Breast epithelium (tissue), 4 donors: ENCODE data around the gene MGAT3. TPM values are rescaled to one million over a fixed set of nuclear protein-coding genes. Genes with fewer than 3 reads are reported as not detected.
"Not testable (repeated sequence)": the region's sequence is repeated elsewhere in the genome, so short reads cannot be mapped to it uniquely, and the experiment has no call there.

Experiments
- DNase-seq, 2 donors: peaks; one replicate each; pipeline ENCODE4 v3.0.0-alpha.2; 2019; ENCODE audit warnings: low spot score in 2 of 2
- H3K27ac ChIP-seq, 2 donors: fragments of 200-600 bp; sonication (generic) in 1 of 2; one replicate each; pipeline ENCODE4 v1.5.1; 2016 to 2019; ENCODE audit warnings: mild to moderate bottlenecking in 1 of 2
- H3K27me3 ChIP-seq, 2 donors: fragments of 200-600 bp; sonication (generic) in 1 of 2; one replicate each; pipeline versions ENCODE4 v1.5.1 to v1.6.0; 2017 to 2019; ENCODE audit warnings: control low read depth in 1 of 2, mild to moderate bottlenecking in 1 of 2
- H3K36me3 ChIP-seq: fragments of 200-600 bp; one replicate; pipeline ENCODE4 v1.5.1; 2019
- H3K4me1 ChIP-seq, 2 donors: fragments of 200-600 bp; sonication (generic); one replicate each; pipeline ENCODE4 v1.5.1; 2016 to 2019; ENCODE audit warnings: control low read depth in 1 of 2
- H3K4me3 ChIP-seq, 3 donors: fragments of 200-600 bp; sonication (generic); 1 replicate in 2 of 3; 2 replicates in 1 of 3; pipeline ENCODE4 v1.5.1; 2016 to 2019; ENCODE audit warnings: mild to moderate bottlenecking in 3 of 3, moderate library complexity in 2 of 3
- H3K9me3 ChIP-seq, 2 donors: fragments of 200-600 bp; sonication (generic) in 1 of 2; one replicate each; pipeline ENCODE4 v1.5.1; 2016 to 2019; ENCODE audit warnings: control low read depth in 1 of 2
- CTCF ChIP-seq, 3 donors: fragments of 450-650 bp; IDR thresholded peaks; one replicate each; pipeline ENCODE4 v1.5.1; 2016 to 2017; ENCODE audit warnings: antibody characterized with exemption in 3 of 3, mild to moderate bottlenecking in 3 of 3, moderate library complexity in 3 of 3
- POLR2A ChIP-seq: fragments of 450-650 bp; IDR thresholded peaks from one replicate; pipeline ENCODE4 v1.6.1; 2016; ENCODE audit warnings: antibody characterized with exemption, mild to moderate bottlenecking, moderate library complexity
- POLR2AphosphoS5 ChIP-seq, 3 donors: sonication (generic); formaldehyde crosslinking; IDR thresholded peaks; one replicate each; pipeline ENCODE4 v1.6.1; 2017; ENCODE audit warnings: antibody characterized with exemption in 3 of 3
- intact Hi-C: fragments of 100-400 bp; cut with DNase I; formaldehyde crosslinking; loops from one replicate; pipeline ENCODE4 v1.15.1; 2023; ENCODE audit warnings: low total_unique reads
- total RNA-seq, 3 donors: library from RNA; depleted of rRNA; stranded (reverse); fragments of >200 nt; gene quantifications; one replicate each; pipeline ENCODE4 v1.1.0, GENCODE V29; 2016

The MGAT3 gene
- total RNA-seq, 3 donors from 2014 or later, result 1.9 to 9.4 (median 3.9) TPM

GRCh38 chr22:39410264-39410663 lies 46.5 kb upstream of the MGAT3 start:
- TF ChIP-seq CTCF (IDR thresholded peaks at IDR 0.05), result no peak
- TF ChIP-seq POLR2AphosphoS5 (IDR thresholded peaks at IDR 0.05), result no peak
- TF ChIP-seq POLR2A, result no peak
- H3K4me3 ChIP-seq, result no peak overlapping the region
- intact Hi-C loops, result no loop called here
- H3K27me3 ChIP-seq, result no peaks in the 10 kb centered on the region
- H3K9me3 ChIP-seq, result no peaks in the 10 kb centered on the region
- no peaks in the 10 kb centered on the region for H3K36me3 ChIP-seq
- H3K4me1 ChIP-seq, result no peaks in the 10 kb centered on the region
- no peak for DNase-seq
- no peak overlapping the region for H3K27ac ChIP-seq

GRCh38 chr22:39411828-39412365 lies 44.9 kb upstream of the MGAT3 start:
- H3K4me1 ChIP-seq, H3K27ac ChIP-seq, H3K36me3 ChIP-seq, intact Hi-C loops, H3K9me3 ChIP-seq, H3K27me3 ChIP-seq, H3K4me3 ChIP-seq, DNase-seq: not testable (repeated sequence)

GRCh38 chr22:39413204-39413603 lies 43.6 kb upstream of the MGAT3 start:
- H3K4me1 ChIP-seq, H3K27ac ChIP-seq, intact Hi-C loops, H3K36me3 ChIP-seq, H3K4me3 ChIP-seq, H3K9me3 ChIP-seq, H3K27me3 ChIP-seq: not testable (repeated sequence)
- DNase-seq, result peak in 1 of 2 donors; percentile 31

- H3K4me1 ChIP-seq, result no peaks in the 10 kb centered on the region
- no peaks in the 10 kb centered on the region for H3K36me3 ChIP-seq
- H3K4me3 ChIP-seq, result no peak overlapping the region
- no peaks in the 10 kb centered on the region for H3K9me3 ChIP-seq
- TF ChIP-seq CTCF (IDR thresholded peaks at IDR 0.05) (no peak), POLR2AphosphoS5 (IDR thresholded peaks at IDR 0.05) (no peak), POLR2A (no peak)
- DNase-seq, result no peak
- no peaks in the 10 kb centered on the region for H3K27me3 ChIP-seq
- H3K27ac ChIP-seq, result no peak overlapping the region
- intact Hi-C loops, result no loop called here
These were observed 42.4 kb upstream of the MGAT3 start for GRCh38 chr22:39414377-39414776.

- TF ChIP-seq POLR2A, result no peak
- no peak for TF ChIP-seq POLR2AphosphoS5 (IDR thresholded peaks at IDR 0.05)
- no peak for TF ChIP-seq CTCF (IDR thresholded peaks at IDR 0.05)
- H3K9me3 ChIP-seq, result no peaks in the 10 kb centered on the region
- no peaks in the 10 kb centered on the region for H3K27me3 ChIP-seq
- H3K4me3 ChIP-seq, result no peak overlapping the region
- no peak for DNase-seq
- intact Hi-C loops, result no loop called here
- no peaks in the 10 kb centered on the region for H3K4me1 ChIP-seq
- H3K27ac ChIP-seq, result no peak overlapping the region
- no peaks in the 10 kb centered on the region for H3K36me3 ChIP-seq
These were observed 41.9 kb upstream of the MGAT3 start for GRCh38 chr22:39414886-39415285.

GRCh38 chr22:39415506-39415905 lies 41.3 kb upstream of the MGAT3 start:
- Histone ChIP-seq H3K27me3 (no peaks in the 10 kb centered on the region), H3K4me1 (no peaks in the 10 kb centered on the region), H3K4me3 (no peak overlapping the region), H3K27ac (no peak overlapping the region), H3K36me3 (no peaks in the 10 kb centered on the region), H3K9me3 (no peaks in the 10 kb centered on the region)
- TF ChIP-seq CTCF (IDR thresholded peaks at IDR 0.05), result no peak
- no peak for TF ChIP-seq POLR2AphosphoS5 (IDR thresholded peaks at IDR 0.05)
- no peak for TF ChIP-seq POLR2A
- no peak for DNase-seq
- intact Hi-C loops, result no loop called here
